GM12878 (cell line): ENCODE results near the gene TTYH3. TPM values are rescaled to one million over a fixed set of nuclear protein-coding genes. Genes with fewer than 3 reads are reported as not detected.

Experiments used
- ATF7 ChIP-seq: fragments of 450-650 bp; IDR thresholded peaks from 2 replicates; pipeline ENCODE4 v1.6.1; 2016; ENCODE audit warnings: low read depth, mild to moderate bottlenecking
- CBX3 ChIP-seq: fragments of 200-600 bp; sonication (generic); IDR thresholded peaks from 2 replicates; pipeline ENCODE4 v1.6.1; 2016; ENCODE audit warnings: low read depth, borderline replicate concordance
- CREM ChIP-seq: IDR thresholded peaks from 2 replicates; pipeline ENCODE4 v1.6.1; 2014; ENCODE audit warnings: antibody characterized with exemption, low read depth
- EGR1 ChIP-seq, 2 experiments: IDR thresholded peaks; 1 replicate in 1 of 2; 2 replicates in 1 of 2; pipeline ENCODE4 v1.6.1; 2011 to 2012; ENCODE audit warnings: low read depth in 2 of 2, low read length in 2 of 2, borderline replicate concordance in 1 of 2, mild to moderate bottlenecking in 1 of 2, moderate library complexity in 1 of 2
- FOS ChIP-seq: IDR thresholded peaks from 3 replicates; pipeline ENCODE4 v1.6.1; 2011; ENCODE audit warnings: borderline replicate concordance; ENCODE audit not compliant: insufficient read length; ENCODE audit errors: extremely low read depth
- GATAD2B ChIP-seq: fragments of 450-650 bp; conservative IDR thresholded peaks from 2 replicates; pipeline ENCODE4 v1.6.1; 2017; ENCODE audit warnings: low read depth, mild to moderate bottlenecking, moderate library complexity
- NFXL1 ChIP-seq: fragments of 450-650 bp; IDR thresholded peaks from 2 replicates; pipeline ENCODE4 v1.6.1; 2017; ENCODE audit warnings: antibody characterized with exemption, mild to moderate bottlenecking, borderline replicate concordance
- NRF1 ChIP-seq: conservative IDR thresholded peaks from 2 replicates; pipeline ENCODE4 v1.6.1; 2011; ENCODE audit warnings: mild to moderate bottlenecking, low read depth, low read length, improper control_type of control experiment
- PAX8 ChIP-seq: fragments of 450-650 bp; IDR thresholded peaks from 2 replicates; pipeline ENCODE4 v1.6.1; 2017; ENCODE audit warnings: mild to moderate bottlenecking, moderate library complexity
- PBX3 ChIP-seq: IDR thresholded peaks from 2 replicates; pipeline ENCODE4 v1.6.1; 2011; ENCODE audit warnings: mild to moderate bottlenecking, low read depth, low read length, moderate library complexity; ENCODE audit not compliant: insufficient replicate concordance
- POLR2A ChIP-seq: IDR thresholded peaks from 2 replicates; pipeline ENCODE4 v1.6.1; 2011; ENCODE audit warnings: low read depth, mild to moderate bottlenecking, low read length
- POU2F2 ChIP-seq: IDR thresholded peaks from 3 replicates; pipeline ENCODE4 v1.6.1; 2011; ENCODE audit warnings: low read depth, mild to moderate bottlenecking, low read length, borderline replicate concordance
- RAD51 ChIP-seq: fragments of 450-650 bp; IDR thresholded peaks from 2 replicates; pipeline ENCODE4 v1.6.1; 2016; ENCODE audit warnings: moderate library complexity, mild to moderate bottlenecking, inconsistent platforms
- RCOR1 ChIP-seq: conservative IDR thresholded peaks from 2 replicates; pipeline ENCODE4 v1.6.1; 2012; ENCODE audit warnings: low read depth, low read length, improper control_type of control experiment
- SMAD1 ChIP-seq: fragments of 450-650 bp; IDR thresholded peaks from 2 replicates; pipeline ENCODE4 v1.6.1; 2018; ENCODE audit warnings: mild to moderate bottlenecking, low read depth; ENCODE audit not compliant: partially characterized antibody
- SMARCA5 ChIP-seq: fragments of 450-650 bp; IDR thresholded peaks from 2 replicates; pipeline ENCODE4 v1.6.1; 2017; ENCODE audit warnings: mild to moderate bottlenecking
- SMC3 ChIP-seq: IDR thresholded peaks from 2 replicates; pipeline ENCODE4 v1.6.1; 2011; ENCODE audit warnings: low read length, improper control_type of control experiment, borderline replicate concordance
- SREBF2 ChIP-seq: IDR thresholded peaks from 2 replicates; pipeline ENCODE4 v1.6.1; 2012; ENCODE audit warnings: mild to moderate bottlenecking, low read length
- SUZ12 ChIP-seq: fragments of 200-600 bp; sonication (generic); IDR thresholded peaks from one replicate; pipeline ENCODE4 v1.6.1; 2018; ENCODE audit warnings: antibody characterized with exemption, mild to moderate bottlenecking; ENCODE audit not compliant: unreplicated experiment
- TCF3 ChIP-seq: IDR thresholded peaks from 2 replicates; pipeline ENCODE4 v1.6.1; 2012; ENCODE audit warnings: low read depth, mild to moderate bottlenecking, low read length, borderline replicate concordance; ENCODE audit not compliant: insufficient read depth
- YY1 ChIP-seq: IDR thresholded peaks from 2 replicates; pipeline ENCODE4 v1.6.1; 2011; ENCODE audit warnings: low read depth, mild to moderate bottlenecking, low read length
- ZBED1 ChIP-seq: IDR thresholded peaks from 2 replicates; pipeline ENCODE4 v1.6.1; 2016; ENCODE audit warnings: borderline replicate concordance
- ZNF274 ChIP-seq: IDR thresholded peaks from one replicate; pipeline ENCODE4 v1.8.0; 2011; ENCODE audit not compliant: insufficient read length, insufficient read depth
- ZNF384 ChIP-seq: IDR thresholded peaks from 2 replicates; pipeline ENCODE4 v1.6.1; 2012; ENCODE audit warnings: low read depth, mild to moderate bottlenecking, low read length, improper control_type of control experiment, borderline replicate concordance
- polyA plus RNA-seq, 11 experiments: library from polyadenylated mRNA; depleted of rRNA in 4 of 11; unstranded in 6 of 11; stranded (reverse) in 5 of 11; fragments of >200 nt; fragmentation: Nextera tagmentation in 4 of 11; fragmentation: Illumina TruSeq in 1 of 11; extraction: Ambion mirVana in 4 of 11; extraction: Trizol in 1 of 11; gene quantifications; 1 replicate in 1 of 11; 2 replicates in 10 of 11; pipeline versions ENCODE4 v1.2.1 to v1.2.3, GENCODE V29; 2011 to 2016; ENCODE audit warnings: inconsistent platforms in 2 of 11, missing spikeins in 2 of 11, low read depth in 1 of 11
- total RNA-seq, 4 experiments: library from RNA; depleted of rRNA in 3 of 4; stranded (reverse); fragments of >200 nt in 3 of 4; fragmentation: Illumina TruSeq in 1 of 4; extraction: Trizol in 1 of 4; gene quantifications; 2 replicates each; pipeline versions ENCODE4 v1.2.1 to v1.2.3, GENCODE V29; 2013 to 2021
- TF ChIP-seq, protein P1 (sequence below): fragments of 450-650 bp; IDR thresholded peaks from 2 replicates; pipeline ENCODE4 v1.6.1; 2018; ENCODE audit warnings: mild to moderate bottlenecking, low read depth, moderate library complexity; ENCODE audit not compliant: partially characterized antibody
- TF ChIP-seq, protein P2 (sequence below): fragments of 450-650 bp; IDR thresholded peaks from 2 replicates; pipeline ENCODE4 v1.6.1; 2017; ENCODE audit warnings: mild to moderate bottlenecking

Gene TTYH3
- total and polyA plus RNA-seq, 10 of the 15 experiments (the other 5 are each of a cell fraction or from before 2014, with no cell fraction given): 0.79 to 71.4 (median 10.5) TPM

DNA sequence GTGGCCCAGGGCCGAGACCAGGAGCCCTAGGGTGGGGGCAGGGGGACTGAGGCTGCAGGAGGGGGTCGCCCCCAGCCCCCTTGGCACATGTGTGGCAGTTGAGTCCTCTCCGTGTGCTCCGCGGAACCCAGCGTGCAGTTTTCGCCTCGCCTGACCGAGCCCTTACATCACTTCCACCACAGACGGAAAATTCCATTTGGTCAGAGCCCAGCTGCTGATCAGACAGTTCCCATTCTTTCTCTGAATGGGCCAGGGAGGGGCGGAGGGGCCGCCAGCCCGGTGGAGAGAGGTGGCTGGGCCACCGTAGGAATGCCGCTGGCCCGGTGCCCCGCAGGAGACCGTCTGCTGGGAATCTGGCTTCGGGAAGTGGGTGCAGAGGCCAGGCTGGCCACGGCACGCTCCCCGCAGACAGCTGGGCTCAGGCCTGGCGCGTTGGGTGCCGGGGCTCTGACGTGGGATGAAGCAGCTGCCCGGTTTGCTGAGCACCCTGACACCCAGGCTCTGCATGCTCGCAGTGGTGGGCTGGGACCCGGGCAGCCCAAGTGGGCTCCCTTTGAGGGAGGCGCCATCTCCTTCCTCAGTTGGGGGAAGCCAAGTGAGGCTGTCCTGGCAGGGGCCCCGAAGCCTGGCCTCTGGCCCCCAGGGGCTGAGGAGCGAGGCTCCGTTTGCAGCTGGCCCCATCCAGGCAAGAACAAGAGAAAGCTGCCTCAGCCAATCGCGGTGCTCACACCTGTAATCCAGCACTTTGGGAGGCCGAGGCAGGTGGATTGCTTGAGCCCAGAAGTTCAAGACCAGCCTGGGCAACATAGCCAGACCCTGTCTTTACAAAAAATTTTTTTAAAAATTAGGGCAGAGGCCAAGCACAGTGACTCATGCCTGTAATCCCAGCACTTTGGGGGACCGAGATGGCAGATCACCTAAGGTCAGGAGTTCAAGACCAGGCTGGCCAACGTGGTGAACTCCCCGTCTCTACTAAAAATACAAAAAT is 9.9 kb downstream of the TTYH3 start (continued):
- TF ChIP-seq ZNF274 (no peak), ZNF384 (no peak), CBX3 (no peak), PAX8 (no peak), RAD51 (no peak), GATAD2B (peak; percentile 88), CREM (peak; percentile 92), RCOR1 (no peak), NFXL1 (no peak), NRF1 (no peak), EGR1 (IDR thresholded peaks at IDR 0.05; ENCODE audit: borderline replicate concordance in 1 of 2, low read depth in 2 of 2, low read length in 2 of 2) (no peak), SMAD1 (no peak), SUZ12 (no peak), SREBF2 (no peak), POLR2A (no peak), SMC3 (no peak), ZBED1 (no peak), ATF7 (peak; percentile 90), FOS (no peak), SMARCA5 (no peak), TCF3 (peak; percentile 89; the same call in 1 of the 2 replicates), PBX3 (no peak), POU2F2 (0 out of 3 replicates have a peak, but pooled peaks have one; percentile 26), YY1 (no peak)
- TF ChIP-seq, protein P1, sequence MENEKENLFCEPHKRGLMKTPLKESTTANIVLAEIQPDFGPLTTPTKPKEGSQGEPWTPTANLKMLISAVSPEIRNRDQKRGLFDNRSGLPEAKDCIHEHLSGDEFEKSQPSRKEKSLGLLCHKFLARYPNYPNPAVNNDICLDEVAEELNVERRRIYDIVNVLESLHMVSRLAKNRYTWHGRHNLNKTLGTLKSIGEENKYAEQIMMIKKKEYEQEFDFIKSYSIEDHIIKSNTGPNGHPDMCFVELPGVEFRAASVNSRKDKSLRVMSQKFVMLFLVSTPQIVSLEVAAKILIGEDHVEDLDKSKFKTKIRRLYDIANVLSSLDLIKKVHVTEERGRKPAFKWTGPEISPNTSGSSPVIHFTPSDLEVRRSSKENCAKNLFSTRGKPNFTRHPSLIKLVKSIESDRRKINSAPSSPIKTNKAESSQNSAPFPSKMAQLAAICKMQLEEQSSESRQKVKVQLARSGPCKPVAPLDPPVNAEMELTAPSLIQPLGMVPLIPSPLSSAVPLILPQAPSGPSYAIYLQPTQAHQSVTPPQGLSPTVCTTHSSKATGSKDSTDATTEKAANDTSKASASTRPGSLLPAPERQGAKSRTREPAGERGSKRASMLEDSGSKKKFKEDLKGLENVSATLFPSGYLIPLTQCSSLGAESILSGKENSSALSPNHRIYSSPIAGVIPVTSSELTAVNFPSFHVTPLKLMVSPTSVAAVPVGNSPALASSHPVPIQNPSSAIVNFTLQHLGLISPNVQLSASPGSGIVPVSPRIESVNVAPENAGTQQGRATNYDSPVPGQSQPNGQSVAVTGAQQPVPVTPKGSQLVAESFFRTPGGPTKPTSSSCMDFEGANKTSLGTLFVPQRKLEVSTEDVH: no peak
- TF ChIP-seq, protein P2, sequence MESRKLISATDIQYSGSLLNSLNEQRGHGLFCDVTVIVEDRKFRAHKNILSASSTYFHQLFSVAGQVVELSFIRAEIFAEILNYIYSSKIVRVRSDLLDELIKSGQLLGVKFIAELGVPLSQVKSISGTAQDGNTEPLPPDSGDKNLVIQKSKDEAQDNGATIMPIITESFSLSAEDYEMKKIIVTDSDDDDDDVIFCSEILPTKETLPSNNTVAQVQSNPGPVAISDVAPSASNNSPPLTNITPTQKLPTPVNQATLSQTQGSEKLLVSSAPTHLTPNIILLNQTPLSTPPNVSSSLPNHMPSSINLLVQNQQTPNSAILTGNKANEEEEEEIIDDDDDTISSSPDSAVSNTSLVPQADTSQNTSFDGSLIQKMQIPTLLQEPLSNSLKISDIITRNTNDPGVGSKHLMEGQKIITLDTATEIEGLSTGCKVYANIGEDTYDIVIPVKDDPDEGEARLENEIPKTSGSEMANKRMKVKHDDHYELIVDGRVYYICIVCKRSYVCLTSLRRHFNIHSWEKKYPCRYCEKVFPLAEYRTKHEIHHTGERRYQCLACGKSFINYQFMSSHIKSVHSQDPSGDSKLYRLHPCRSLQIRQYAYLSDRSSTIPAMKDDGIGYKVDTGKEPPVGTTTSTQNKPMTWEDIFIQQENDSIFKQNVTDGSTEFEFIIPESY: no peak
